GM08714 (cell line): ENCODE data around the gene NTMT1.
A peak's percentile ranks its signal among the peaks of the same experiment; 100 is the strongest.

Source experiments
- H3K4me3 ChIP-seq: fragments of 200-500 bp; sonication (Bioruptor generic); 2 replicates; pipeline ENCODE4 v1.5.1; 2014; ENCODE audit warnings: mild to moderate bottlenecking, low read length, inconsistent platforms
- ZNF274 ChIP-seq: IDR thresholded peaks from 2 replicates; pipeline ENCODE4 v1.6.1; 2012; ENCODE audit warnings: mild to moderate bottlenecking, low read depth, low read length

NTMT1 gene

GRCh38 chr9:129608561-129609481 lies 17.1 kb upstream of the NTMT1 start:
- no peak for TF ChIP-seq ZNF274
- no peak overlapping the region for H3K4me3 ChIP-seq

DNA sequence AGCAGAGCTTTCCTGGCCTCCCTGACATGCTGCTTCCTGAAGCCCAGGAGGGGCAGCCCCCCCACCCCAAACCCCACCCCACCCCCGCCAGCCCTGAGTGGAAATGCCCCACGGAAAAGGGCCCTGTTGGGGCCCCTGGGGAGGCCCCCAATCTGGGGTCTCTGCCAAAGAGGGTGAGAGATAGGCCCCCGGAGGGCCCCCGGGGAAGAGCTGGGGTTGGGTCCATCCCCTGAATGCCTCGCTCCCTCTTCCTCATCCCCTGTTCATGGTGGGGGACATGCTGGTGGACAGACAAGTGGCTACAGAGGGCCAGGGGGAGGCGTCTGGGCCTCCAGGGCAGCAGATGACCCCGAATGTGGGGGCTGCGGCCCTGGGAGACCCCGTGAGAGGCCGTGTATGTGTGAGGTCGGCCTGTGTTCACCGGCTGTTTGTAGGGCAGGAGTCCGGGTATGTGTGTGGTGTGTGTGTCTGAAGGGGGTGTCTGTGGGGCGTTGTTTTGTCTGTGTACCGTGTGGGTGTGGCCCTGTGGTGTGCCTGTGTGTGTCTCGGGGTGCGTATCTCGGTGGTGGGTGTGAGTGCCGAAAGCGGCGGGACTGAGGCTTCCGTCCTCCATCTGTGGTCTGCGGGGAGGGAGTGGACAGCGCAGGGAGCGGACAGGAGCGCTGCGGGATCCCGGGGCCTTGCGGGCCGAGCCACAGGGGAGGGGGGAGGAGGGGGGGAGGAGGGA lies 16.3 kb upstream of the NTMT1 start:
- TF ChIP-seq ZNF274: no peak
- H3K4me3 ChIP-seq: no peak overlapping the region

GRCh38 chr9:129610213-129610472 lies 15.8 kb upstream of the NTMT1 start:
- no peak for TF ChIP-seq ZNF274
- H3K4me3 ChIP-seq: peak overlapping the region; percentile 56; the same call in 1 of the 2 replicates

- no peak for TF ChIP-seq ZNF274
- peak overlapping the region; percentile 56; the same call in 1 of the 2 replicates for H3K4me3 ChIP-seq
Observed at GRCh38 chr9:129610473-129611306, 15.3 kb upstream of the NTMT1 start.

- no peak overlapping the region for H3K4me3 ChIP-seq
- no peak for TF ChIP-seq ZNF274
Observed at GRCh38 chr9:129611307-129611800, 14.6 kb upstream of the NTMT1 start.

DNA sequence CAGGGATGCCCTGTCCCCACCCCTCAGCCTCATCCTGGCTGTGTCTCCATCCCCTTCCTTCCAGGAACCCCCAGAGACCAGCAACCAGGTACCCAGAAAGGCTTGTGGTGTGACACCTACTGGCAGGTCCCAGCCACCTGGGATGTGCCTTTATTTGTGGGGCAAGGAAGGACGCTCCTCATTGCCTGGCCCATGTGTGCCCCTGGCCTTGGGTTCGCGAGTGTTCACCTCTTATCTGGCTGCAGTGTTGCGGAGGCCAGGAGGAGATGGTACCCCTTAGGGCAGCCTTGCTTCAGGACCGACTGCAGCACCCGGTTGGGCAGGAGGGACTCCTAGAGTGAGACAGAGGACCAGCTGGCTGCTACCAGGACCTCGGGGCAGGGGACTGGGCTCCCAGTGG lies 13.8 kb upstream of the NTMT1 start:
- H3K4me3 ChIP-seq: no peak overlapping the region
- no peak for TF ChIP-seq ZNF274

DNA sequence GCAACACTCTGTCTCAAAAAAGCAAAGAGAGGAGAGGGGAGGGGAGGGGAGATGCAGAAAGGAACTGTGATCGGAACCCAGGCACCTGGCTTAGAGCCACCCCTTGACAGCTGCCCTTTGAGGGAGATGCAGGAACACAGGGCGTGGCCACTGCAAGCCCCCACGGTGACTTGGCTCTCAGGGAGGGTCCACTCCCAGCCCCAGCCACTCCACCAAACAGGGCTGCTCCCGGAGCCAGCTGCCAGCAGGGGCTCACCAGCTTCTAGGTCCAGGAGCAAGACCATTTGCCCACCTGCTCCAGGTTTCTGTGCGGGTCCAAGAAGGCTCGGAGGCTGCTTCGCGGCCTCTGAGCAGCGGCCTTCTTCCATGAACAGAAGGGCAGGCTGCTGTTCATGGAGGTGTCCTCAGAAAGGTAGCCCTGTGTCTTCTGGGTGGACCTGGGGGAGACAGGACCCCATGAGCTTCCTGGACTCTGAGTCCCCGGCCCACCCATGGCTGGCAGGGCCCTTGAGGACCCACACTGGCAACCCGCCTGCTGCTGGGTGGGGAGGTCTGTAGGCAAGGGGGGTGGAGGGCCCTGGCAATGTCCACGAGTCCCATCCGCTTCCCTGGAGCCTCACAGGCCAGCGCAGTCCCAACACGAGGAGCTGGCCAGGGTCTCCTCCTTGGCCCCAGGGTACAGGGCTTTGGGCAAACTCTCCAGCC lies 13.0 kb upstream of the NTMT1 start:
- H3K4me3 ChIP-seq: no peak overlapping the region
- TF ChIP-seq ZNF274: no peak

GRCh38 chr9:129613520-129614175 lies 12.3 kb upstream of the NTMT1 start:
- no peak for TF ChIP-seq ZNF274
- no peak overlapping the region for H3K4me3 ChIP-seq

DNA sequence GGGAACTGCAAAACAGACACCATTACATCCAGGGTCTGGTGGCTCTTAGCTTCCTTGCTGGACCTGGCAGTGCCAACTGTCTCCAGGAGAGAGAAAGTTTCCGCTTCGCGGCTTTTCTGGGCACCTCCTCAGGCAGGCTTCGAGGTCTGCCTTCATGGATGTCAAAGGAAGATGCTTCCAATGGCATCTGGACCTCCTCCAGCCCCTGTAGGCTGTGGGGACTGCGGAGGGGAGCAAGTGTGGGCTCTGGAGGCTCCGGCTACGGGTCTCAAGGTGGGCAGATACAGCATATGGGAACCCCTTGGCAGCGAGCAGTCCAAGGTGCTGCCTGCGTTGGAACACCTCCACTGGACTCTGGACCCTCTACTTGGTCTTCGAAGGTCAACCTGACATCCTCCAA lies 11.0 kb upstream of the NTMT1 start:
- no peak overlapping the region for H3K4me3 ChIP-seq
- no peak for TF ChIP-seq ZNF274

- TF ChIP-seq ZNF274: no peak
- no peak overlapping the region for H3K4me3 ChIP-seq
Observed at GRCh38 chr9:129615407-129616285, 10.3 kb upstream of the NTMT1 start.

GRCh38 chr9:129617167-129617566 lies 8.8 kb upstream of the NTMT1 start:
- H3K4me3 ChIP-seq: no peak overlapping the region
- no peak for TF ChIP-seq ZNF274

- no peak for TF ChIP-seq ZNF274
- H3K4me3 ChIP-seq: peak overlapping the region; percentile 10; the same call in 1 of the 2 replicates
Observed at GRCh38 chr9:129619787-129620668, 5.9 kb upstream of the NTMT1 start.
